HG03457 (cell line): ENCODE data around the gene IQCF5.
"Not testable (repeated sequence)": the region's sequence is repeated elsewhere in the genome, so short reads cannot be mapped to it uniquely, and the experiment has no call there.

ENCODE experiments used
- ATAC-seq: cut with Tn5 transposase; IDR thresholded peaks from one replicate; pipeline ENCODE4 v1.9.1; 2021; ENCODE audit warnings: moderate number of reproducible peaks; ENCODE audit not compliant: unreplicated experiment

The IQCF5 gene

DNA sequence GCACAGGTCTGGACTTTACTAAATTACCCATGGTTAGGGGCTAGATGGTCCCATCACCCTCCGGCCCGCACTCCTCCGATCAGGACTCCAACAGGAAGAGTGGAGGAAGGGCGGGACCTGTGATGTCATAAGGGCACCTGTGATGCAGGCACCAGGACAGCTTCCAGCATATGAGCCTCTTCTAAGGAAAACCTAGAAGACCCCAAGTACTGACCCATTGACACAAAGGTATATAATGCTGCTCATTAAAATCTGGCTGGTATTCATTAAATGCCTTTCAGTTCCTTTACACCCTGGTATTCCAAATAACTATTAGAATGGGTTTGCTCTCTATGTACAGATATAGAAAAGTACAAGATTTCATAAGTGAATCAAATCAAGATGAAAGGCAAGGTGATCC lies at the start of gene IQCF5:
IQCF5 (minus strand) TSS at position 101 of the 400 bp plus-strand sequence; CDS start at position 31, 70 bp downstream.
- ATAC-seq = no peak

DNA sequence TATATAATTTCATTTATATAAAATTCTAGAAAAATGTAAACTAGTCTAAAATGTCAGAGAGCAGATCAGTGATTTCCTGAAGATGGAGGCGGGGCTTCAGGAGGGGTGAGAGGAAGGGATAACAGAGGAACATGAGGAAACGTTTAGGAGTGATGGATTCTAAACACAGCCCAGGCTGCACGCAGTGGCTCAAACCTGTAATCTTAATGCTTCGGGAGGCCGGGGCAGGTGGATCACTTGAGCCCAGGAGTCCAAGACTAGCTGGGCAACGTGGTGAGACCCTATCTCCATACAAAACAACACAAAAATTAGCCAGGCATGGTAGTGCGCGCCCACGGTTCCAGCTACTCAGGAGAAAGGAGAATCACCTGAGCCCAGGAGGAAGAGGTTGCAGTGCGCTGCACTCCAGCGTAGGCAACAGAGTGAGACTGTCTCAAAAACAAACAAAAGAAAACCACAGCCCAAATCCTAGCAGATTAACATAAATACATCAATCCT lies 45.7 kb upstream of the IQCF5 start:
- ATAC-seq = no peak

DNA sequence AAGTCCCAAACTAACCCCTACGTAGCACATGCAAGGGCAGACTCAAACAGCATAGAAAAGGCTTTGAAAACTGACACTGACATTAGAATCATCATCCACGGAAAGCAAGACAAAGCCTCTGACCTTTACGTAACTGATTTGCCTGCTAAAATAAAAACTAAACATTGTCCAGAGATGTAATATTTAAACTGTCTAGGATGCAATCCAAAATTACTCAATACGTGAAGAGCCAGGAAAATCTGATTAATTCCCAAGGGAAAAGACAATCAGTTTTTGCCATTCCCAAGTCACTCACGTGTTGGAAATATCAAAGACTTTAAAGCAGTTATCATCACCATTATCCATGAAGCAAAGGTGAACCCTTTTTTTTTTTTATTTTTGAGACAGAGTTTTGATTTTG lies 41.0 kb upstream of the IQCF5 start:
- ATAC-seq = no peak

DNA sequence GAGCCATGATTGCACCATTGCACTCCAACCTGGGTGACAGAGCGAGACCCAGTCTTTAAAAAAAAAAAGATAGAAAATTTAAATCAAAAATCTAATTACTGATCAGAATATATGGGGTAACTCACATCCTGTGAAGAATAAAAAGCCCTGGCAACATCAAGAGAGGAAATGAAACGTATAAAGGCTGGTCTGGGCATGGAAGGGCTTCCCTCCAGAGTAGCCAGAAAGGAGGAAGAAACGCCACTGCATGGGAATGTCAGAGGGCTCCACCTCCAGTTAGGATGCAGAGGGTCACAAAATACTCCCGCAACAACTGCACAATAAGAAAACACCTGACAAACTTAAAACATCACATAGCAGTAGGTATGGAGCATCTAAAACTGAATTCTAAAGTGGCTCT lies 32.6 kb upstream of the IQCF5 start:
- ATAC-seq = no peak

DNA sequence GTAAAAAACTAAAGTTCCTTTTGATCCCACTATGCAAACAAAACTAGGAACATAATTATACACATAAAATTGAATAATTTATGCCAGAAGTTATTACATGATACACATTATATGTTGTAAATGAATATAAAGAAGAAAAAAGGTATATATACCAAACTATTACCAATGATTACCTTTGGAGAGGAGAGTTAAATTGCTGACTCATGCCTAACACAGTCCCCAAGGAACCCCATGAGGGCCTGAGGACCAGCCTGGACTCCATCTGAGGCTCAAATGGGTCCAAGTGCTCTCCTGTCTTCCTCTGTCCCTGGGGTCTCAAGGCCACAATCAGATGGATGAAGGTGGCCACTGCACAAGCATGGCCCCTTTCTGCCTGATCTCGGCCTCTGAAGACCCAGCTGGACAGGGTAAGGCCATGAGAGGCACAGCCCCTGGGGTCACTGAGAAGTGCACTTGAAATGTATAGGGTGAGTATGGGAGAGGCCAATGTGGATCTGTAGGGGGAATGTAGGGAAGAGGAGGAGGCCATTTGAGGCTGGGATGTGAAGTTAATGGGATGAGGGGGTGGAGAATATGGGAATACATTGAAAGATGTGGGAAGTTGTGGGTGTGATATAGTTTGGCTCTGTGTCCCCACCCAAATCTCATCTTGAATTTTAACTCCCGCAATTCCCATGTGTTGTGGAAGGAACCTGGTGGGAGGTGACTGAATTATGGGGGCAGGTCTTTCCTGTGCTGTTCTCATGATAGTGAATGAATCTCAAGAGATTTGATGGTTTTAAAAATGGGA lies 28.8 kb upstream of the IQCF5 start:
- no peak for ATAC-seq

DNA sequence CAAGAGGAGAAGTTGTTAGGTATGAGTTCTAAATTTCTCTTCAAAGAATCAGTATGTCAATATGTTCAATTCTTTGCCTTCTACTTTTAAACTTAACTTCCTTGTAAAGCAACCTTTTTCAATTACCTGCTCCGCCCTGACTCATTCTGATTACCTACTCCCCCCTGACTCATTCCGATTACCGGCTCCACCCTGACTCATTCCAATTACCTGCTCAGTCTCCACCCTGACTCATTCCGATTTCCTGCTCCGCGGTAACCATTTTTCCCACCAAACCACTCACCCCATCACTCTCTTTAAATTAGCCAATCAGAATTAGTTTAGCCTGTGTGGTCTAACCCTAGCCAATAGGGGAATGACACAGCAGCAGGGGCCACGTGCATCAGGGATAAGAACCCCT lies 27.0 kb upstream of the IQCF5 start:
- not testable (repeated sequence) for ATAC-seq

DNA sequence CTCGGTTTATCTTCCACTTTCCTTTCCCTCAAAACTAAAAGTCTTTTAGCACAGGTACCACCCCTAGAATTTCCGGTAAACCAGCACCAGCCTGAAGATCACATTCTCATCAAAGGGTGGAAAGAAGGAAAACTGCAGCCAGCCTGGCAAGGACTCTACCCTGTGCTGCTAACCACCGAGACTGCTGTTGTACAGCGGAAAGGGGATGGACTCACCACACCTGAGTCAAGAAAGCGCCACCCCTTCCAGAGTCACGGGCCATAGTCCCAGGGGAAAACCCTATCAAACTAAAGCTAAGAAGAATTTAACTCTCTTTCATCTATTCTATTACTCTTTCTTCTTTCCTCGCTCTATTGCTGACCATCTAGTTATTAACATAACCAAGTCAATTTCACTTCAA lies 24.6 kb upstream of the IQCF5 start:
- not testable (repeated sequence) for ATAC-seq

DNA sequence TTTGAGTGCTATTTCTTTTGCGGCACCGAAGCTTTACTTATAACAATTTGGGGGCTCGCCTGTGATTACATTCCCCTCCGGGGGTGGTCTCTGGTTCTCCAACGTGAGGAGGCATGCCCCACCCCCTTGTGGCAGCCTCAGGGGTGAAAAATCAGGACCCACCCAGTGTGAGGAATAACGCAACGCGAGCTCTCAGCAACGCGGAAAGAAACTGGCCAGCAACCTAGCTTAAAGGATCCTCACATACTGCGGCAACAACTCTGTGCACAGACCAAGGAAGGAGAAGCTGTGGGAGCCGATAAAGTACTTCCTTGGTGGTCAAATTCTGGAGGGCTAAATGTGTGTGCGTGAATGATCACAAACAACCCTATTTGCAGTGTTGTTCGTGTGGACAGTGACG lies 22.0 kb upstream of the IQCF5 start:
- no peak for ATAC-seq

DNA sequence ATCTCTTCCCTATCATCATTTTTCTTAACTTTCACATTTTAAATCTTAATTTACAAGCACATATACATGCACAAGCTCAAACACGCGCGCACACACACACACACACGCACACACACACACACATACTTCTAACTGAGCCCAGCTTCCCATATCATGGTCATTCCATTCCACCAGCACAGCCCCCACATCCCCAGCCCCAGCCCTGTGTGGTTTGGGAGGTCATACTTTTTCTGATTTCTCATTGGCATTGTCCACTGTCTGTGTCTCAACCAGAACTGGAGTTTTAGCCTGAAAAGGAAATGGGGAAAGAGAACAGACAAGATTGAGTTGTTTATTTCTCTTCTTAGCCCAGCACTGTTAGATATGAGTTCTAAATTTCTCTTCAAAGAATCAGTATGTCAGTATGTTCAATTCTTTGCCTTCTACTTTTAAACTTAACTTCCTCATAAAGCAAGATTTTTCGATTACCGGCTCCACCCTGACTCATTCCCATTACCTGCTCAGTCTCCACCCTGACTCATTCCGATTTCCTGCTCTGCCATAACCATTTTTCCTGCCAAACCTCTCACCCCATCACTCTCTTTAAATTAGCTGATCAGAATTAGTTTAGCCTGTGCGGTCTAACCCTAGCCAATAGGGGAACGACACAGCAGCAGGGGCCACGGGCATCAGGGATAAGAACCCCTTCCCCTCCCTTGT lies 21.4 kb upstream of the IQCF5 start:
- ATAC-seq = no peak

DNA sequence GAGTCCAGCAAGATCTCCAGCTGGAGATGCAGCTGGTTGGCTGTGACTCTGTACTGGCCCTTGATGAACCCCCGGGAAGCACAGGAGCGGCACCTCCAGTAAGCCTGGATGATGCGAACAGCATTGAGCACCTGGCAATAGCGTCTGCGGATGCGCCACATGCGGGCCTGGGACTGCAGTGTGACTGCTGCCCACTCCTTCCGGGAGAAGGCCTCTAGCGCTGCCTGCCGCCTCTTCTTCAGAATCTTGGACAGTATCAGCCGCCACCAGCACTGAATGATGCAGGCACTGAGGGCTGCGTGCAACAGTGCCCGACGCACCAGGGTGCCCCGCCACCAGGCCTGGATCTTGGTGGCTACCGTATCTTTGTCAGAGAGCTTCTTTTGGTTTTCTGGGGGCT lies 19.5 kb upstream of the IQCF5 start:
- no peak for ATAC-seq

DNA sequence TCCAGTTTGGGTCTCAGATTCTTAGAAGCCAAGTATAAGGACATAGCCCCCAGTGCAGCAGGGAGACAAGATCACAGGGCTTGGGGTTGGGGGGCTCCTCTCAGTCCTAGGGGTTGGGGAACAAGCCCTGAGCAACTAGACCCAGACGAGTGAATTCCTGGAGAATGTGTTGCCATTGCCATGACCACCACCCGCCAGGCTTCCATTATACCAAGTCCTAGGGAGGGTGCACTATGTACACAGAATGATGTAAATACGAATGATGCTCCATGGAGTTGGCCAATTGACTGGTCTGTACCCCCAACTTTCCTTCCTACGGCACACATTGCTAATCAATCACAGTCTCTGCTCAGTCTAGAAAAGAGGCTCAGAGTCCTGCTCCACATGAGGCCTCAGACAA lies 19.0 kb upstream of the IQCF5 start:
- ATAC-seq = no peak

DNA sequence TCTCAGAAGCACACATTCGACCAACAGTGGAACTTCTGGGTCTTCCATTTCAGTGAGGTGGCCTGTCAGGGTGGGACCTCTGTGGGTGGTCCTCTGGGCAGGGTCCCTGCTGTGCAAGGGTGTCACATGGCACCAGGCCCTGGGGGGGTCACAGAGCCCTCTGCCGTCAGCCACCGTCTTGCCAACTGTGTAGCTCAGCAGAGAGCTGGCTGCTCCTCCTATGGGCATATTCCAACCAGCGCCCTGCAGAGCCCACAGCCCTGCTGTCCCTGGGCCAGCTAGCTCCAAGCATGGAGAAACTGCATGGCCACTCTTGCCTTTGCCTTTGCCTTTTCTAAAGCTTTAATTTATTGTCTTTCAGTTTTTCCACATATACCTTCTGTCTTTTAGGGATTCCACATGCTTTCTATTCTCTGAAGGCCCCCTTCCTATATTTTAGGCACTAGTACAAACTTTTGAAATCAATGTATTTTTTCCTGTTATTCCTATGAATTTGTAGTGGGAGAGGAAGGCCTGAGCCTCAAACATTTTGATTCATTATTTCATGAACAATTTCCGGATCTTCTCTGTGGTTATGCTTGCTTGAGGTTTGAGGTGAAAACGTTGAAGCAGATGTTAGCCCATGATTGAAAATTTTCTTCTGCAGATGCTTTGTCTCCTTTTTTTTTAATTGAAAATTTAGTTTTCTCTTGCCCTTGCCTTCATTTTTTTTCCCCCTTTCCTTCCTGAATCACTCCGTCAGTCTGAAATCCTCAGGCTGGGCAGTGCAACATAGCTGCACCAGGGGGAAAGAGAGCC lies 16.0 kb upstream of the IQCF5 start:
- ATAC-seq = no peak

DNA sequence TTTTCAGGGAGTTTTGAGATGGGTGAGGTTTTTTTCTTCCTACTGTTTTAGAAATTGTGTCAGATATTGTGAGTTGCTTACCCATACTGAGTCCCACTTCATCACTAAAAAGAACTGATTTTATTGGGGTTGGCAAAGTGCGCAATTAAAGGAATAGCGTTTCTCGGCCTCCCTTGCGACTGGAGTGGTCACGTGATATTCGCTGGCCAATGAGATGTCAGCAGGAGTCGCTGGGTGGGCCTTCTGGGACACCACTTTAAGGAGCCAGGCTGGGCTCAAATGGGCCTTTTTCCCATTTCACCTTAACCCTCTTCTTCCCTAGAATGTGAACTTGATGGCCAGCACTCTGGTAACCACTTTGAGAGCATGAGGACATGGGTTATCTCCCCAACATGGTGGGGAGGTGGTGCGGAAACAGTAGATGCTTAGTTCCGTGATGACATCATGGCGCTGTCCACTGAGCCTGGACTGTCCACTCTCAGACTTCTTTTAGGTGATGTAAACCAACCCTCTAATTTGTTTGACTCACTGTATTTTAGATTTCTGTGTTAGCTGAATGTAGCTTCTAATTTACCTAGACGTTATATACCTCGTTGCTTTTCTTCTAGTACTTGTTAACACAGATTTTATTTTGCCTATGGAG lies 13.2 kb upstream of the IQCF5 start:
- no peak for ATAC-seq

DNA sequence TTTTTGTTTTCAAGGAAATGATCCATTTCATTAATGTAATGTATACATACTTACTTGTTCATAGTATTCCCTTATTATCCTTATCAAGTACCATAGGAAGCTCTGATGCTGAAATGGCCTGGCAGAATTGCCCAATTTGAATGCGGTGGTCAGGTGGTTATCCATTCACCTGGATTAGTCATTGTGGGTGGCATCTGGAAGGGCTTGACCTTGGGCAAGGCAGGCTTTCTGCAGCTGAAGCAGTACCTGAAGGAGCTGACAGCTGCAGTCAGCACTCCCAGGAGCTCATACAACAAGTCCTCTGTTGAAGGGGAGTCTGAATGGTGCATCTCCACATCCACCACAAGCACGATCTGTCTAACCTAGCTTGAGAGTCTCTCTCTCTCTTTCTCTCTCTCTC lies 12.2 kb upstream of the IQCF5 start:
- no peak for ATAC-seq

DNA sequence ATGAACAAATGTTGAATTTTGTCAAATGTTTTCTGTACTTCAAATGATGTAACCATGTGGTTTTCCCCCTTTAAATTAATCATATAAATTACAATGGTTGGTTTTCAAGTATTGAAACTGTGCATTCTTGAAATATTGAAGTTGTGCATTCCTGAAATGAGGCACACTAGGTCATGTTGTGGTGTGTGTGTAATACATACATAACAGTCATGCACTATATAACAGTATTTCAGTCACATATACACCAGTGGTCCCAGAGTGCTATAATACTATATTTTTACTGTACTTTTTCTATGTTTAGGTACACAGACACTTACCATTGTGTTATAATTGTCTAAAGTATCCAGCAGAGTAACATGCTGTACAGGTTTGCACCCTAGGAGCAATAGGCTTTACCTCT lies 11.0 kb upstream of the IQCF5 start:
- no peak for ATAC-seq

DNA sequence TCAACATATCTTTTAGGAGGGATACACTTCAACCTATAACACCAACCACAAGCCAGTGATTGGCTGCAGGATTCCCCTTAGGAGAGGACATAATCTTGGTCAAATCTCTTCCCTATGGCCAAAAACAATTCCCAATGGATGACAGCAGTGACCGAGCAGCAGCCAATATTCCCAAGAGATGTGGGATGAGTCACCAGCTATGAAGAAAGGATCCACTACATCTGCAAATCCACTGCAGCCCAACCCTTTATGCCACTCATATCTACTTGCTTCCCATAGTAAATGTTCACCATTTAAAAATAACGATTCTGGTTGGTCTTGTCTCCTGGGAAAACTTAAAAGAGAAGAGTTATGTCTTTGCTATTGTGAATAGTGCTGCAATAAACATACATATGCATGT lies 4.5 kb upstream of the IQCF5 start:
- ATAC-seq = no peak

DNA sequence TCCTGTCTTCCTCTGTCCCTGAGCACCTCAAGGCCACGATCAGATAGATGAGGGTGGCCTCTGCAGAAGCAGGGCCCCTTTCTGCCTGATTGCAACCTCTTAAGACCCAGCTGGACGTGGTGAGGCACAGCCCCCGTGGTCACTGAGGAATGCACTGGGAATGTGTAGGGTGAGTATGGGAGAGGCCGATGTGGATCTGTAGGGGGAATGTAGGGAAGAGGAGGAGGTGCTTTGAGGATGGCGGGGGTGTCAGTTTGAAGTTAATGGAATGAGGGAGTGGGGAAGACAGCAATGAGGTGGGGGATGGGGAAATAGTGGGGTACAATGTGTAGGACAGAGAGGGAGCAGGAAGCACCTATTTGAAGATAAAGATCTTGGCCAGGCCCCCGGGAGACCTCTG lies 785 bp upstream of the IQCF5 start:
- ATAC-seq = no peak

DNA sequence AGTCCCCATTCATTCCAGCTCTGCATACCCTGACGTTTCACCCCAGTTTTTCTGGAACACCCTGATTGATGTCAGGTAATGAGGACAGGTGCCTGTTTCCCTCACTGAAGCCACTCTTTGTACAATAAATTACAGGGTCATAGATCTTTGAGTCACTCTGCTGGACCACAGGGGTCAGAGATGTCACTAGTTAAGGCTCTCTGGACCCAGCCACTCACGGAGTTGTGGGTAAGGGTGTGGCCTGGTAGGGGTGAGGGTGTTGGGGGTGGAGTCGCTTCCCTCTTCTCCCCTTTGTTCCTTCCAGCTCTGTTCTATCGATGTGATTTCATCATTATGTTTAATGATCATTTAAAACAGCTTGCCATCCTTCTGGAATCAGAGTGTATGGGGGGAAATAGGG lies 512 bp downstream of the IQCF5 start:
- ATAC-seq = no peak

DNA sequence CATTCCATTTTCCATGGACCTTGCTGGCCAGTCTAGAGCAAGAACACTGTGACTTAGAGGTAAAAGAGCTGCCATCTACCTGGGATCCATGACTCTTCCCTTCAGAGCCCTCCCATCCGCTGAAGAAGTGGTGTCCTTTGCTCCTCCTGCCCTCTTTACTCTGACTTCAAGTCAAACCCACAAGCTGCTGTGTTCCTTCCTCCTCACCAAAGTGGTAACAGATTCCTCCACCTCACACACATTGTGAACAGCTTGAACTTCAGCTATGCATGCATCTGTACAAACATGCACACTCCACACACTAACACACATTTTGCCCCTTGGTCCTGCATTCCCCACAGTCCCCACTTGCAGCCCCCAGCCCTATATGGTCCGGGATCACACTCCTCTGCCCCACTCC lies 990 bp downstream of the IQCF5 start:
- no peak for ATAC-seq

DNA sequence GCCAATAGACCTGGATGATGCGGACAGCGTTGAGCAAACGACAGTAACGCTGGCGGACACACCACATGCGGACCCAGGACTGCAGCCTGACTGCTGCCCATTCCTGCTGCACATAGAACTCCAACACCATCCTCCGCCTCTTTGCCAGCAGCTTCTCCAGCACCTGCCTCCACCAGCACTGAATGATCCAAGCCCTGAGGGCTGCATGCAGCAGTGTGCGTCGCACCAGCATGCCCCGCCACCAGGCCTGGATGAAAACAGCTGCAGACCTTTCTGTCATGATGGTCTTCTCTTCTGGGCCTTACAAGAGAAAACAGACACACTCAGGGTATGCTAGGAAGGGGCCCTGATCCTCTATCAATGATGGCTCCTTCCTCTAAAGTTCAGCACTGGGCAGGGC lies 1.5 kb downstream of the IQCF5 start:
- no peak for ATAC-seq

DNA sequence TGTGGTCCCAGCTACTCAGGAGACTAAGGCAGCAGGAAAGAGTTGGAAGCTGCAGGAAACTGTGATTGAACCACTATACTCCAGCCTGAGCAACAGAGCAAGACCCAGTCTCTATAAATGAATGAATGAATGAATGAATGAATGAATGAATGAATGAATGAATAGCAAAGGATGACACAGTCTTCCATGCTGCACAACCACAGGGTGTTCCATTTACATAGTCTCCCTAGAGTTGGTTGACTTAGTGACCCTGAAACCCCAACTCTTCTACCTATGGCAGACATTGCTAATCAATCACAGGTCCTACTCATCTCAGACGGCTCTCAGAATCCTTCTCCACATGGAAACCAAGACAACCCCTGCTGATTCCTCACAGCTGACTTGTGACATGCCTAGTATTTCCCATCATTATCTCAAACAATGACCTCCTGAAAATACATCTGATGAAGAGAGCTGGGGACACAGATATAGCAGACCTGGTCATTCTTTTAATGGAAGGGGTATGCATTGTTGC lies 2.1 kb downstream of the IQCF5 start:
- ATAC-seq = no peak
